Ammon's horn (tissue), 1 donor: ENCODE measurements around the gene ST3GAL2.
"Not testable (repeated sequence)": the region's sequence is repeated elsewhere in the genome, so short reads cannot be mapped to it uniquely, and the experiment has no call there.

Experiments used
- DNase-seq: peaks from one replicate; pipeline ENCODE4 v3.0.0-alpha.2; 2016; ENCODE audit warnings: low spot score

ST3GAL2 gene

GRCh38 chr16:70417661-70418060 lies 21.2 kb downstream of the ST3GAL2 start:
- DNase-seq = no peak

- no peak for DNase-seq
Measured at GRCh38 chr16:70416748-70417616, 21.9 kb downstream of the ST3GAL2 start.

- DNase-seq = not testable (repeated sequence)
Measured at GRCh38 chr16:70413572-70413971, 25.3 kb downstream of the ST3GAL2 start.

- no peak for DNase-seq
Measured at GRCh38 chr16:70412385-70412784, 26.5 kb downstream of the ST3GAL2 start.

GRCh38 chr16:70410734-70411133 lies 28.2 kb downstream of the ST3GAL2 start:
- peak; percentile 70 for DNase-seq

- DNase-seq = no peak
Measured at GRCh38 chr16:70407811-70408274, 31.1 kb downstream of the ST3GAL2 start.

GRCh38 chr16:70406104-70406503 lies 32.8 kb downstream of the ST3GAL2 start:
- not testable (repeated sequence) for DNase-seq

GRCh38 chr16:70402916-70403659 lies 35.8 kb downstream of the ST3GAL2 start:
- DNase-seq = no peak

GRCh38 chr16:70399951-70400350 lies 38.9 kb downstream of the ST3GAL2 start:
- no peak for DNase-seq

GRCh38 chr16:70399381-70399780 lies 39.5 kb downstream of the ST3GAL2 start:
- no peak for DNase-seq

GRCh38 chr16:70398177-70398743 lies 40.6 kb downstream of the ST3GAL2 start:
- no peak for DNase-seq

GRCh38 chr16:70396246-70396904 lies 42.5 kb downstream of the ST3GAL2 start:
- no peak for DNase-seq

GRCh38 chr16:70395345-70395901 lies 43.5 kb downstream of the ST3GAL2 start:
- DNase-seq = peak; percentile 62

- DNase-seq = no peak
Measured at GRCh38 chr16:70394853-70395252, 44.0 kb downstream of the ST3GAL2 start.

GRCh38 chr16:70393662-70394061 lies 45.2 kb downstream of the ST3GAL2 start:
- DNase-seq = peak; percentile 45

- DNase-seq = no peak
Measured at GRCh38 chr16:70392606-70393005, 46.3 kb downstream of the ST3GAL2 start.

GRCh38 chr16:70391881-70392481 lies 46.9 kb downstream of the ST3GAL2 start:
- no peak for DNase-seq

- DNase-seq = no peak
Measured at GRCh38 chr16:70391446-70391845, 47.5 kb downstream of the ST3GAL2 start.

GRCh38 chr16:70390774-70391173 lies 48.1 kb downstream of the ST3GAL2 start:
- no peak for DNase-seq

GRCh38 chr16:70388006-70388680 lies 50.8 kb downstream of the ST3GAL2 start:
- peak; percentile 55 for DNase-seq
